Activated CD8-positive, alpha-beta T cell treated with anti-CD3 and anti-CD28 coated beads, Interleukin-2, amount 10 ng/mL, durations not matched to agents 7 days and 5 days (primary cell): ENCODE results near the gene ZNF189. TPM values are rescaled to one million over a fixed set of nuclear protein-coding genes. Genes with fewer than 3 reads are reported as not detected.
"Not testable (repeated sequence)": the region's sequence is repeated elsewhere in the genome, so short reads cannot be mapped to it uniquely, and the experiment has no call there.

Experiments
- ATAC-seq: fragments of 150-1000 bp; cut with Tn5 transposase; one replicate; pipeline ENCODE4 v1.10.0; 2021; ENCODE audit warnings: moderate library complexity
- CTCF ChIA-PET: fragments of 350-600 bp; sonication (Branson Sonifier 250); formaldehyde crosslinking; loops from one replicate; lab custom pipeline; 2021; ENCODE audit warnings: antibody characterized with exemption; lab: Charles Lee
- POLR2A ChIA-PET: fragments of 350-600 bp; sonication (Branson Sonifier 250); formaldehyde crosslinking; loops from one replicate; lab custom pipeline; 2021; ENCODE audit warnings: antibody characterized with exemption; lab: Charles Lee
- DNase-seq: peaks from one replicate; pipeline ENCODE4 v3.0.0-alpha.2; 2020
- H3K27ac Mint-ChIP-seq: one replicate; pipeline ENCODE4 v1.8.0; 2021; ENCODE audit warnings: mild to moderate bottlenecking, mixed read lengths
- H3K27me3 Mint-ChIP-seq: one replicate; pipeline ENCODE4 v1.8.0; 2021; ENCODE audit warnings: low read depth, mixed read lengths
- H3K36me3 Mint-ChIP-seq: one replicate; pipeline ENCODE4 v1.8.0; 2021; ENCODE audit warnings: low read depth, mixed read lengths
- H3K4me1 Mint-ChIP-seq: one replicate; pipeline ENCODE4 v1.8.0; 2021; ENCODE audit warnings: low read depth, mixed read lengths
- H3K4me3 Mint-ChIP-seq: one replicate; pipeline ENCODE4 v1.8.0; 2021; ENCODE audit warnings: mild to moderate bottlenecking, mixed read lengths
- H3K9me3 Mint-ChIP-seq: one replicate; pipeline ENCODE4 v1.8.0; 2022; ENCODE audit warnings: mixed read lengths; ENCODE audit not compliant: insufficient read depth
- total RNA-seq, 2 experiments: library from RNA; stranded (reverse); gene quantifications; one replicate each; pipeline ENCODE4 v1.2.3, GENCODE V29; 2021

ZNF189 gene
- total RNA-seq, 2 experiments from 2014 or later: 9.7 to 10.4 TPM

DNA sequence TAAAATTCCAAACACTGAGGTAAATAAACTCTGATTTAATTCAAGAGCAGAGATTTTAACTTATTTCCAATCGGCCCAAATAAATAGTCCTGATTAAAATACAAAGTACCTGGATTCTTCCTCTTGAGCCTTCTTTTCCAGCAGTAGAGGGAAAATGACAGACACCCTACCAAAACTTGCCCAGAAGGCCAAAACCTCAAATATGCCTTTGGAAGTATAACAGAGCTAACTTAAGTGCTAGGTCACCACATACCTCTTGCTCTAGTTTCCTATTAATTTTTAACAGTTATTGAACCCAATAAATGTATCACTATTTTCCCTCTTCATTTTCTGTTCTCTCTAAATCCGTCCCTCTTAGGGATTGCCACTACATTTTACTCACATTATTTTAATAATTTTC lies 15.3 kb upstream of the ZNF189 start:
- DNase-seq (no peak), ATAC-seq (no peak)
- no peak overlapping the region for H3K4me3 Mint-ChIP-seq
- H3K9me3 Mint-ChIP-seq: peaks cover 11% of the 10 kb centered on the region
- peaks cover 5% of the 10 kb centered on the region for H3K27me3 Mint-ChIP-seq
- ChIA-PET CTCF (no interaction called here), POLR2A (interaction anchor here (1.2 kb wide), 1 partner anchor 15 kb away, joined by 3 read pairs; the partner anchor contains the start of genes MRPL50 and ZNF189)
- peaks cover 14% of the 10 kb centered on the region for H3K36me3 Mint-ChIP-seq
- peaks cover 2% of the 10 kb centered on the region for H3K4me1 Mint-ChIP-seq
- H3K27ac Mint-ChIP-seq: no peak overlapping the region

DNA sequence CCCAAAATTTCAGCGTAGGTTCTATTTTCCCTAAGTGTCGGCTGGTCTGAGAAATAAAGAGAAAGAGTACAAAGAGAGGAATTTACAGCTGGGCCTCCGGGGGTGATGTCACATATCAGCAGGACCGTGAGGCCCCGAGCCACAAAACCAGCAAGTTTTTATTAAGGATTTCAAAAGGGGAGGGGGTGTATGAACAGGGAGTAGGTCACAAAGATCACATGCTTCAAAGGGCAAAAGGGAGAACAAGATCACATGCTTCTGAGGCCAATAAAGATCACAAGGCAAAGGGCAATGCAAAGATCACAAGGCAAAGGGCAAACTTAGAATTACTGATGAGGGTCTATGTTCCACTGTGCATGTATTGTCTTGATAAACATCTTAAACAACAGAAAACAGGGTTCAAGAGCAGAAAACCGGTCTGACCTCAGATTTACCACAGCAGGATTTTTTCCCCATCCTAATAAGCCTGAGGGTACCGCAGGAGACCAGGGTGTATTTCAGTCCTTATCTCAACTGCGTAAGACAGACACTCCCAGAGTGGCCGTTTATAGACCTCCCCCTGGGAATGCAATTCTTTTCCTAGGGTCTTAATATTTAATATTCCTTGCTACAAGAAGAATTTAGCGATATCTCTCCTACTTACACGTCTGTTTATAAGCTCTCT lies 13.6 kb upstream of the ZNF189 start, which contains the start of gene BAAT:
TSS of gene BAAT (minus strand) at position 134 of the 664 bp plus-strand sequence. CDS start 13,602 bp downstream, outside the sequence.
- CTCF ChIA-PET, H3K4me1 Mint-ChIP-seq, POLR2A ChIA-PET, H3K27me3 Mint-ChIP-seq, ATAC-seq, H3K27ac Mint-ChIP-seq, DNase-seq, H3K4me3 Mint-ChIP-seq: not testable (repeated sequence)
- H3K9me3 Mint-ChIP-seq: peaks cover 11% of the 10 kb centered on the region
- H3K36me3 Mint-ChIP-seq: peaks cover 20% of the 10 kb centered on the region

DNA sequence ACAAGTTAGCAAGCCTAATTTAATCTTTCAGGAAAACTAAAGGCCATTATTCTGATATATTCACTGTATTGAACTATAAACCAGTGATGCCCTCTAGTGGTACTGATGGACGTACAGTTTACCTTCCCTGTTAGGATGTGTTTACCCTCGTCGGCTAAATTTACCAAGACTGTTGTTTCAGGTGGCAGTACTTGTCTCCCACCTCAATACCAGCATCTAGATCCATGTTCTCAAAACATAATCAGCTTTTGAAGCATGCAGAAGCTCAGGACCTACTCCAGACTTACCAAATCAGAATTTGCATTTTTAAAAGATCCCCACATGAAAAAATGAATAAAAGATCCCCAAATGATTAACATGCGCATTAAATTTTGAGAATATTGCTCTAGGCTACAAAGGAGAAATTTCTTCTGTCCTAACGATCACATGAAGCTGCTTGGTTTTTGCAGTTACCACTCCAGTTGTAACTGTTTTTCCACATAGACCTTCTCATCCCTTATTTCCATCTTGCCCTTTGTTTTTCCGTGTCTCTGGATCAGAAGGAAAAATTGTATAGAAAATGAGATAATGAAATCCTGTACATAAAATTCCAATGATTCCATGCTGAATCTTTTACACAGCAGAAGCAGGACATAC lies 10.7 kb upstream of the ZNF189 start:
- POLR2A ChIA-PET: interaction anchor here (1.7 kb wide), 1 partner anchor 10 kb away, joined by 5 read pairs; the partner anchor contains the start of genes MRPL50 and ZNF189
- ATAC-seq: peak; percentile 71
- CTCF ChIA-PET: interaction anchor here (1.0 to 3.0 kb wide), 7 partner anchors 8 to 177 kb away, joined by 3 to 20 read pairs (median 5); partner anchors contain the start of genes MRPL50 and ZNF189

GRCh38 chr9:101388507-101388993 lies 10.1 kb upstream of the ZNF189 start:
- ChIA-PET POLR2A (interaction anchor here (1.4 to 1.7 kb wide), 2 partner anchors 10 kb away, joined by 5 to 6 read pairs; partner anchors contain the start of genes MRPL50 and ZNF189), CTCF (interaction anchor here (1.0 to 3.0 kb wide), 6 partner anchors 9 to 176 kb away, joined by 3 to 20 read pairs (median 4); partner anchors contain the start of genes MRPL50 and ZNF189)
- DNase-seq (no peak), ATAC-seq (no peak)
- peaks cover 54% of the 10 kb centered on the region for H3K36me3 Mint-ChIP-seq
- H3K9me3 Mint-ChIP-seq: peaks cover 22% of the 10 kb centered on the region
- no peak overlapping the region for H3K4me3 Mint-ChIP-seq
- H3K27ac Mint-ChIP-seq: no peak overlapping the region
- peaks cover 11% of the 10 kb centered on the region for H3K4me1 Mint-ChIP-seq
- no peaks in the 10 kb centered on the region for H3K27me3 Mint-ChIP-seq

More for the DNA sequence above, 10.7 kb upstream of the ZNF189 start:
- H3K4me1 Mint-ChIP-seq: peaks cover 10% of the 10 kb centered on the region
- H3K9me3 Mint-ChIP-seq: peaks cover 18% of the 10 kb centered on the region
- H3K36me3 Mint-ChIP-seq: peaks cover 48% of the 10 kb centered on the region
- no peak overlapping the region for H3K27ac Mint-ChIP-seq
- no peak overlapping the region for H3K4me3 Mint-ChIP-seq
- H3K27me3 Mint-ChIP-seq: no peaks in the 10 kb centered on the region
- peak; percentile 26 for DNase-seq

GRCh38 chr9:101393135-101393534 lies 5.5 kb upstream of the ZNF189 start:
- ChIA-PET POLR2A (no interaction called here), CTCF (no interaction called here)
- H3K36me3 Mint-ChIP-seq: peaks cover 77% of the 10 kb centered on the region
- H3K4me3 Mint-ChIP-seq: no peak overlapping the region
- H3K27me3 Mint-ChIP-seq: no peaks in the 10 kb centered on the region
- H3K27ac Mint-ChIP-seq: no peak overlapping the region
- H3K4me1 Mint-ChIP-seq: peaks cover 27% of the 10 kb centered on the region
- ATAC-seq: no peak
- H3K9me3 Mint-ChIP-seq: peaks cover 24% of the 10 kb centered on the region
- DNase-seq: no peak

DNA sequence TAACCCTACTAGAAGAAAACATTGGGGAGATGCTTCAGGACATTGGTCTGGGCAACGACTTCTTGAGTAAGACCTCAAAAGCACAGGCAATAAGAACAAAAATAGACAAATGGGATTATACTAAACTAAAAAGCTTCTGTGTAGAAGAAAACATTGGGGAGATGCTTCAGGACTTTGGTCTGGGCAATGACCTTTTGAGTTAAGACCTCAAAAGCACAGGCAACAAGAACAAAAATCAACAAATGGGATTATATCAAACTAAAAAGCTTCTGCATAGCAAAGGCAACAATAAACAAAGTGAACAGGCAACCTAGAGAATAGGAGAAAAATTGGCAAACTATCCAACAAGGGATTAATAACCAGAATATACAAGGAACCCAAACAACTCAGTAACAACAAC lies 4.0 kb upstream of the ZNF189 start:
- no peak overlapping the region for H3K4me3 Mint-ChIP-seq
- POLR2A ChIA-PET: no interaction called here

DNA sequence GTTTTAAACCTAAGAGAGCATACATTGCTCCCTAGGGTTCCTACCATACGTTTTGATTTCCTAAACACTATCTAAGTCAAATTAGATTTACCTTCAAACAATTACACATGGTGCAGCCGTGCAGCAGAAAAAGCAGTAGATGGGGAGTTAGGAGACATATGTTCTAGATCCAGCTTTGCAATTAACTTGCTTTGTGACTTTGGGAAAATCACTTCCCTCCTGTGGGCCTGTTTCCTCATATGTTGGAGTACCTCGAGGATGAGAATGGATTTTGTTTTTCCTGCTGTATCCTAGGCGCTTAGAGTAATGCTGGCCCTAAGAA lies 944 bp upstream of the ZNF189 start:
- peaks cover 68% of the 10 kb centered on the region for H3K36me3 Mint-ChIP-seq
- ATAC-seq: no peak
- peaks cover 43% of the 10 kb centered on the region for H3K4me1 Mint-ChIP-seq
- H3K4me3 Mint-ChIP-seq: peak overlapping the region; percentile 90
- no peak for DNase-seq
- no peaks in the 10 kb centered on the region for H3K27me3 Mint-ChIP-seq
- H3K27ac Mint-ChIP-seq: peak overlapping the region; percentile 97
- ChIA-PET CTCF (interaction anchor here (1.3 to 2.0 kb wide), 2 partner anchors 10 to 132 kb away, joined by 3 to 20 read pairs; no protein-coding TSS in a partner anchor), POLR2A (interaction anchor here (1.2 to 1.8 kb wide), 4 partner anchors 10 to 136 kb away, joined by 3 to 9 read pairs (median 4); partner anchors contain the start of gene RNF20)
- peaks cover 20% of the 10 kb centered on the region for H3K9me3 Mint-ChIP-seq

More for the DNA sequence above, 4.0 kb upstream of the ZNF189 start:
- H3K27ac Mint-ChIP-seq: no peak overlapping the region
- H3K9me3 Mint-ChIP-seq: peaks cover 24% of the 10 kb centered on the region
- peaks cover 69% of the 10 kb centered on the region for H3K36me3 Mint-ChIP-seq
- H3K4me1 Mint-ChIP-seq: peaks cover 28% of the 10 kb centered on the region
- CTCF ChIA-PET: no interaction called here
- ATAC-seq (no peak), DNase-seq (no peak)
- H3K27me3 Mint-ChIP-seq: no peaks in the 10 kb centered on the region

- no peaks in the 10 kb centered on the region for H3K27me3 Mint-ChIP-seq
- peak overlapping the region; percentile 90 for H3K4me3 Mint-ChIP-seq
- peaks cover 38% of the 10 kb centered on the region for H3K4me1 Mint-ChIP-seq
- H3K27ac Mint-ChIP-seq: peak overlapping the region; percentile 97
- CTCF ChIA-PET: interaction anchor here (1.1 to 2.0 kb wide), 4 partner anchors 11 to 131 kb away, joined by 3 to 20 read pairs (median 4); no protein-coding TSS in a partner anchor
- POLR2A ChIA-PET: interaction anchor here (0.6 to 2.2 kb wide), 9 partner anchors 10 to 135 kb away, joined by 3 to 9 read pairs (median 5); partner anchors contain the start of gene RNF20
- peaks cover 16% of the 10 kb centered on the region for H3K9me3 Mint-ChIP-seq
- peaks cover 68% of the 10 kb centered on the region for H3K36me3 Mint-ChIP-seq
- DNase-seq (no peak), ATAC-seq (peak; percentile 25)
These were observed 435 bp downstream of the ZNF189 start for GRCh38 chr9:101398930-101399642.

GRCh38 chr9:101399643-101399970 lies 956 bp downstream of the ZNF189 start:
- H3K4me3 Mint-ChIP-seq: peak overlapping the region; percentile 90
- POLR2A ChIA-PET: interaction anchor here (1.3 to 2.2 kb wide), 2 partner anchors 9 to 10 kb away, joined by 6 to 7 read pairs; no protein-coding TSS in a partner anchor
- DNase-seq: no peak
- CTCF ChIA-PET: interaction anchor here (1.5 kb wide), 1 partner anchor 130 kb away, joined by 4 read pairs; no protein-coding TSS in a partner anchor
- peak overlapping the region; percentile 97 for H3K27ac Mint-ChIP-seq
- peaks cover 15% of the 10 kb centered on the region for H3K9me3 Mint-ChIP-seq
- ATAC-seq: no peak
- peaks cover 35% of the 10 kb centered on the region for H3K4me1 Mint-ChIP-seq
- peaks cover 68% of the 10 kb centered on the region for H3K36me3 Mint-ChIP-seq
- no peaks in the 10 kb centered on the region for H3K27me3 Mint-ChIP-seq

GRCh38 chr9:101400120-101400519 lies 1.5 kb downstream of the ZNF189 start:
- Mint-ChIP-seq H3K27ac (peak overlapping the region; percentile 36), H3K9me3 (peaks cover 17% of the 10 kb centered on the region), H3K27me3 (no peaks in the 10 kb centered on the region), H3K36me3 (peaks cover 68% of the 10 kb centered on the region), H3K4me3 (peak overlapping the region; percentile 90), H3K4me1 (peaks cover 32% of the 10 kb centered on the region)
- DNase-seq (no peak), ATAC-seq (no peak)
- CTCF ChIA-PET: interaction anchor here (1.5 kb wide), 1 partner anchor 130 kb away, joined by 4 read pairs; no protein-coding TSS in a partner anchor
- POLR2A ChIA-PET: interaction anchor here (2.2 kb wide), 1 partner anchor 9 kb away, joined by 7 read pairs; no protein-coding TSS in a partner anchor
